ENCODE results near the gene FIGNL1.

DNA sequence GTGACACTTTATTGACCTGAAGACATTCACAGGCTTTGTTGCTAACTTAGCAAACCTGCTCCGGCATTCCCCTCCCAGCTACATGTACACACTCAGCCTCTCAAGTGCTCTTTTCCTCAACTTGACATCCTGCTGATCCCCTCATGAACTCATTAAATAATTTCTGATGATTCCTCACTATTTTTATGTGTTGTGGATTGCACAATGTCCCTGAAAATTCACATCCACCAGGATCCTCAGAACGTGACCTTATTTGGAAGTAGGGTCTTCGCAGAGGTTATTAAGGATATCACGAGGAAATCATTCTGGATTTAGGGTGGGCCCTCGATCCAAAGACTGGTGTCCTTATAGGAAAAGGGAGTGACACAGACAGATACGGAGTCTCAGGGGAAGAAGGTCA is 27.3 kb downstream of the FIGNL1 start:
- TF ChIP-seq, protein P1, sequence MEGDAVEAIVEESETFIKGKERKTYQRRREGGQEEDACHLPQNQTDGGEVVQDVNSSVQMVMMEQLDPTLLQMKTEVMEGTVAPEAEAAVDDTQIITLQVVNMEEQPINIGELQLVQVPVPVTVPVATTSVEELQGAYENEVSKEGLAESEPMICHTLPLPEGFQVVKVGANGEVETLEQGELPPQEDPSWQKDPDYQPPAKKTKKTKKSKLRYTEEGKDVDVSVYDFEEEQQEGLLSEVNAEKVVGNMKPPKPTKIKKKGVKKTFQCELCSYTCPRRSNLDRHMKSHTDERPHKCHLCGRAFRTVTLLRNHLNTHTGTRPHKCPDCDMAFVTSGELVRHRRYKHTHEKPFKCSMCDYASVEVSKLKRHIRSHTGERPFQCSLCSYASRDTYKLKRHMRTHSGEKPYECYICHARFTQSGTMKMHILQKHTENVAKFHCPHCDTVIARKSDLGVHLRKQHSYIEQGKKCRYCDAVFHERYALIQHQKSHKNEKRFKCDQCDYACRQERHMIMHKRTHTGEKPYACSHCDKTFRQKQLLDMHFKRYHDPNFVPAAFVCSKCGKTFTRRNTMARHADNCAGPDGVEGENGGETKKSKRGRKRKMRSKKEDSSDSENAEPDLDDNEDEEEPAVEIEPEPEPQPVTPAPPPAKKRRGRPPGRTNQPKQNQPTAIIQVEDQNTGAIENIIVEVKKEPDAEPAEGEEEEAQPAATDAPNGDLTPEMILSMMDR (IDR thresholded peaks at IDR 0.05) = no peak
- TF ChIP-seq POLR2AphosphoS5 (IDR thresholded peaks at IDR 0.05; ENCODE audit: low read depth, low read length) = no peak

Measured in Panc1 (cell line).